Panc1 (cell line): ENCODE data around the gene SSC4D. TPM values are rescaled to one million over a fixed set of nuclear protein-coding genes. Genes with fewer than 3 reads are reported as not detected.

Experiments
- ATAC-seq: fragments of 200-7000 bp; cut with Tn5 transposase; 2 replicates; pipeline ENCODE4 v1.9.1; 2020; ENCODE audit warnings: mild to moderate bottlenecking, moderate library complexity
- BruUV-seq: library from RNA; stranded (reverse); fragments of 400-500 nt; replicated peaks from 2 replicates; lab custom pipeline; 2021; lab: Mats Ljungman, UMichigan
- CTCF ChIA-PET: fragments of 300-600 bp; sonication (Branson Sonifier 250); formaldehyde crosslinking; loops from one replicate; lab custom pipeline; 2022; ENCODE audit warnings: antibody characterized with exemption; lab: Charles Lee
- POLR2A ChIA-PET: fragments of 300-600 bp; sonication (Branson Sonifier 250); formaldehyde crosslinking; loops from one replicate; lab custom pipeline; 2022; ENCODE audit warnings: antibody characterized with exemption; lab: Charles Lee
- DNase-seq: peaks from one replicate; pipeline ENCODE4 v3.0.0-alpha.2; 2010; ENCODE audit warnings: low read depth, low spot score
- H3K27ac ChIP-seq: 2 replicates; pipeline ENCODE4 v1.5.1; 2011; ENCODE audit warnings: mild to moderate bottlenecking, low read length, inconsistent platforms
- H3K27me3 ChIP-seq: fragments of 200-500 bp; sonication (Bioruptor generic); 2 replicates; pipeline ENCODE4 v1.6.0; 2014; ENCODE audit warnings: low read length, inconsistent platforms; ENCODE audit not compliant: control insufficient read depth, insufficient read depth
- H3K36me3 ChIP-seq: fragments of 200-500 bp; sonication (Bioruptor generic); 2 replicates; pipeline ENCODE4 v1.5.1; 2014; ENCODE audit warnings: inconsistent platforms, mild to moderate bottlenecking, low read length, moderate library complexity; ENCODE audit not compliant: control insufficient read depth, insufficient read depth
- H3K4me1 ChIP-seq: 2 replicates; pipeline ENCODE4 v1.5.1; 2011; ENCODE audit warnings: inconsistent platforms, mild to moderate bottlenecking, low read length, moderate library complexity; ENCODE audit not compliant: control insufficient read depth, insufficient read depth
- H3K4me3 ChIP-seq, 2 experiments: 2 replicates each; pipeline ENCODE4 v1.5.1; 2011 to 2012; ENCODE audit warnings: low read depth in 2 of 2, low read length in 2 of 2, mild to moderate bottlenecking in 2 of 2, inconsistent platforms in 1 of 2, moderate library complexity in 1 of 2
- H3K9me3 ChIP-seq: fragments of 200-500 bp; sonication (Bioruptor generic); 2 replicates; pipeline ENCODE4 v1.5.1; 2014; ENCODE audit warnings: low read depth, mild to moderate bottlenecking, inconsistent platforms, low read length, moderate library complexity; ENCODE audit not compliant: control insufficient read depth, insufficient read depth
- POLR2AphosphoS5 ChIP-seq: IDR thresholded peaks from 2 replicates; pipeline ENCODE4 v1.6.1; 2012; ENCODE audit warnings: mild to moderate bottlenecking, low read depth, low read length, moderate library complexity
- SIN3A ChIP-seq: IDR thresholded peaks from 2 replicates; pipeline ENCODE4 v1.6.1; 2012; ENCODE audit warnings: low read depth, mild to moderate bottlenecking, low read length, moderate library complexity, borderline replicate concordance; ENCODE audit not compliant: insufficient read depth
- TCF7L2 ChIP-seq: IDR thresholded peaks from 2 replicates; pipeline ENCODE4 v1.6.1; 2011; ENCODE audit warnings: mild to moderate bottlenecking, low read depth, low read length, inconsistent platforms
- in situ Hi-C: cut with HindIII; loops from 2 replicates; pipeline ENCODE4 v1.10.0; 2016; ENCODE audit warnings: low sequenced_read_pairs, low pct_unique_long_range_greater_than_20kb
- intact Hi-C: fragments of 100-400 bp; cut with micrococcal nuclease; formaldehyde crosslinking; loops from one replicate; pipeline ENCODE4 v1.10.0; 2022; ENCODE audit not compliant: unreplicated experiment
- total RNA-seq: library from RNA; stranded (reverse); gene quantifications from one replicate; pipeline ENCODE4 v1.2.1, GENCODE V29; 2021; ENCODE audit not compliant: unreplicated experiment
- TF ChIP-seq, protein P1 (sequence below), 2 experiments: IDR thresholded peaks; 2 replicates each; pipeline ENCODE4 v1.6.1; 2011 to 2012; ENCODE audit warnings: low read depth in 2 of 2, control low read depth in 1 of 2, low read length in 1 of 2, mild to moderate bottlenecking in 1 of 2, moderate library complexity in 1 of 2; ENCODE audit not compliant: insufficient read depth in 1 of 2
- TF ChIP-seq, protein P2 (sequence below): fragments of 450-650 bp; IDR thresholded peaks from 2 replicates; pipeline ENCODE4 v1.5.1; 2017; ENCODE audit warnings: mild to moderate bottlenecking

The SSC4D gene
- total RNA-seq, 1 experiment from 2014 or later = 1.6 TPM

DNA sequence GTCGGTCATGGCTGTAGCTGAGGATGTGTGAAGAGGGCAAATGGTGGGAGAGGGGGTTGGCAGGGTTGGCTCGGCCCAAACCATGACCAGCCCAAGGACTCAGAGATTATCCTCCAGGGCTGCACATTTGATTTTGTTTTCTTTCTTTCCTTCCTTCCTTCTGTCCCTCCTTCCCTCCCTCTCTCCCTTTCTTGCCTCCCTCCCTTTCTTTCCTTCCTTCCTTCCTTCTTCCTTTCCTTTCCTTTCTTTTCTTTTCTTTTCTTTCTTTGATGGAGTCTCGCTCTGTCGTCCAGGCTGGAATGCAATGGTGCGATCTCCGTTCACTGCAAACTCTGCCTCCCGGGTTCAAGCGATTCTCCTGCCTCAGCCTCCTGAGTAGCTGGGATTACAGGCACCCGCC lies 3.8 kb downstream of the SSC4D start:
- intact Hi-C loops = no loop called here
- Histone ChIP-seq H3K27ac (no peak overlapping the region), H3K27me3 (no peaks in the 10 kb centered on the region), H3K4me3 (no peak overlapping the region), H3K36me3 (no peaks in the 10 kb centered on the region), H3K4me1 (no peaks in the 10 kb centered on the region), H3K9me3 (no peaks in the 10 kb centered on the region)
- CTCF ChIA-PET = interaction anchor here (0.6 kb wide), 1 partner anchor 16 kb away, joined by 8 read pairs; no protein-coding TSS in a partner anchor
- POLR2A ChIA-PET = no interaction called here
- TF ChIP-seq, protein P1, sequence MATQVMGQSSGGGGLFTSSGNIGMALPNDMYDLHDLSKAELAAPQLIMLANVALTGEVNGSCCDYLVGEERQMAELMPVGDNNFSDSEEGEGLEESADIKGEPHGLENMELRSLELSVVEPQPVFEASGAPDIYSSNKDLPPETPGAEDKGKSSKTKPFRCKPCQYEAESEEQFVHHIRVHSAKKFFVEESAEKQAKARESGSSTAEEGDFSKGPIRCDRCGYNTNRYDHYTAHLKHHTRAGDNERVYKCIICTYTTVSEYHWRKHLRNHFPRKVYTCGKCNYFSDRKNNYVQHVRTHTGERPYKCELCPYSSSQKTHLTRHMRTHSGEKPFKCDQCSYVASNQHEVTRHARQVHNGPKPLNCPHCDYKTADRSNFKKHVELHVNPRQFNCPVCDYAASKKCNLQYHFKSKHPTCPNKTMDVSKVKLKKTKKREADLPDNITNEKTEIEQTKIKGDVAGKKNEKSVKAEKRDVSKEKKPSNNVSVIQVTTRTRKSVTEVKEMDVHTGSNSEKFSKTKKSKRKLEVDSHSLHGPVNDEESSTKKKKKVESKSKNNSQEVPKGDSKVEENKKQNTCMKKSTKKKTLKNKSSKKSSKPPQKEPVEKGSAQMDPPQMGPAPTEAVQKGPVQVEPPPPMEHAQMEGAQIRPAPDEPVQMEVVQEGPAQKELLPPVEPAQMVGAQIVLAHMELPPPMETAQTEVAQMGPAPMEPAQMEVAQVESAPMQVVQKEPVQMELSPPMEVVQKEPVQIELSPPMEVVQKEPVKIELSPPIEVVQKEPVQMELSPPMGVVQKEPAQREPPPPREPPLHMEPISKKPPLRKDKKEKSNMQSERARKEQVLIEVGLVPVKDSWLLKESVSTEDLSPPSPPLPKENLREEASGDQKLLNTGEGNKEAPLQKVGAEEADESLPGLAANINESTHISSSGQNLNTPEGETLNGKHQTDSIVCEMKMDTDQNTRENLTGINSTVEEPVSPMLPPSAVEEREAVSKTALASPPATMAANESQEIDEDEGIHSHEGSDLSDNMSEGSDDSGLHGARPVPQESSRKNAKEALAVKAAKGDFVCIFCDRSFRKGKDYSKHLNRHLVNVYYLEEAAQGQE (IDR thresholded peaks at IDR 0.05; ENCODE audit: insufficient read depth in 1 of 2, low read depth in 2 of 2, low read length in 1 of 2) = no peak
- TF ChIP-seq, protein P2, sequence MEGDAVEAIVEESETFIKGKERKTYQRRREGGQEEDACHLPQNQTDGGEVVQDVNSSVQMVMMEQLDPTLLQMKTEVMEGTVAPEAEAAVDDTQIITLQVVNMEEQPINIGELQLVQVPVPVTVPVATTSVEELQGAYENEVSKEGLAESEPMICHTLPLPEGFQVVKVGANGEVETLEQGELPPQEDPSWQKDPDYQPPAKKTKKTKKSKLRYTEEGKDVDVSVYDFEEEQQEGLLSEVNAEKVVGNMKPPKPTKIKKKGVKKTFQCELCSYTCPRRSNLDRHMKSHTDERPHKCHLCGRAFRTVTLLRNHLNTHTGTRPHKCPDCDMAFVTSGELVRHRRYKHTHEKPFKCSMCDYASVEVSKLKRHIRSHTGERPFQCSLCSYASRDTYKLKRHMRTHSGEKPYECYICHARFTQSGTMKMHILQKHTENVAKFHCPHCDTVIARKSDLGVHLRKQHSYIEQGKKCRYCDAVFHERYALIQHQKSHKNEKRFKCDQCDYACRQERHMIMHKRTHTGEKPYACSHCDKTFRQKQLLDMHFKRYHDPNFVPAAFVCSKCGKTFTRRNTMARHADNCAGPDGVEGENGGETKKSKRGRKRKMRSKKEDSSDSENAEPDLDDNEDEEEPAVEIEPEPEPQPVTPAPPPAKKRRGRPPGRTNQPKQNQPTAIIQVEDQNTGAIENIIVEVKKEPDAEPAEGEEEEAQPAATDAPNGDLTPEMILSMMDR = no peak
- TF ChIP-seq POLR2AphosphoS5 (no peak), TCF7L2 (no peak), SIN3A (no peak)
- ATAC-seq (no peak), DNase-seq (no peak)
- BruUV-seq = no TSS peak
- in situ Hi-C loops = no loop called here

DNA sequence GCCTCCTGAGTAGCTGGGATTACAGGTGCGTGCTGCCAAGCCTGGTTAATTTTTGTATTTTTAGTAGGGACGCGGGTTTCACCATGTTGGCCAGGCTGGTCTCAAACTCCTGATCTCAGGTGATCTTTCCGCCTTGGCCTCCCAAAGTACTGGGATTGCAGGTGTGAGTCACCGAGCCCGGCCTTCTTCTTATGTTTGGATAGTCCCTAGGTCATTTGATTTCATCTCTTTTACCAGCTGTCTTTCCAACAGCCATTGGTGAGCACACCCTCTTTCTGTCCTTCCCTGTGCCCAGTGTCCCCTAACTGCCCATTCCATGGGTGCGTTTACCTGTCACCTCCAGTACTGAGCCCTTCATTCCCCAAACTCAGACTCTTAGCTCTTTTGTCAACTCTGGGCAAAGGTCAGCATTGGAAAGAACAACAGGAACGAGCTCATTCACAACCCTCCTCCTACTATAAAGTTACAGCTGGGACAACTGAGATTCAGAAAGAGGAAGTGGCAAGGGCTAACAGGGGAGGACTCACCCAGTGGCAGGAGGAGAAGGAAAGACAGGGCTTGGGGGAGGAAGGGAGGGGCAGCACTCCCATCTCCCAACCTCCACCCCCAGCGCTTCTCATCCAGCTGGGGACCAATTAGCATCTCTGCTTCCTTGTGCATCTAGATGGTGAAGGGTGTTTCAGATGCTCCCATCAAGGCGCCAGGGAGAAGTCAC lies 5.6 kb downstream of the SSC4D start:
- no TSS peak for BruUV-seq

More for the DNA sequence above, 5.6 kb downstream of the SSC4D start:
- Histone ChIP-seq H3K9me3 (no peaks in the 10 kb centered on the region), H3K4me1 (no peaks in the 10 kb centered on the region), H3K4me3 (no peak overlapping the region), H3K27ac (no peak overlapping the region), H3K36me3 (no peaks in the 10 kb centered on the region), H3K27me3 (no peaks in the 10 kb centered on the region)
- intact Hi-C loops (no loop called here), in situ Hi-C loops (no loop called here)
- POLR2A ChIA-PET = interaction anchor here (0.6 kb wide), 1 partner anchor 27 kb away, joined by 9 read pairs; no protein-coding TSS in a partner anchor
- CTCF ChIA-PET = no interaction called here
- DNase-seq (no peak), ATAC-seq (no peak)
- TF ChIP-seq, protein P1 (IDR thresholded peaks at IDR 0.05; ENCODE audit: insufficient read depth in 1 of 2, low read depth in 2 of 2, low read length in 1 of 2) = no peak
- TF ChIP-seq POLR2AphosphoS5 = no peak
- TF ChIP-seq, protein P2 = no peak
- TF ChIP-seq SIN3A = no peak
- no peak for TF ChIP-seq TCF7L2
